Measurements from ENCODE around the gene B3GALNT2.

DNA sequence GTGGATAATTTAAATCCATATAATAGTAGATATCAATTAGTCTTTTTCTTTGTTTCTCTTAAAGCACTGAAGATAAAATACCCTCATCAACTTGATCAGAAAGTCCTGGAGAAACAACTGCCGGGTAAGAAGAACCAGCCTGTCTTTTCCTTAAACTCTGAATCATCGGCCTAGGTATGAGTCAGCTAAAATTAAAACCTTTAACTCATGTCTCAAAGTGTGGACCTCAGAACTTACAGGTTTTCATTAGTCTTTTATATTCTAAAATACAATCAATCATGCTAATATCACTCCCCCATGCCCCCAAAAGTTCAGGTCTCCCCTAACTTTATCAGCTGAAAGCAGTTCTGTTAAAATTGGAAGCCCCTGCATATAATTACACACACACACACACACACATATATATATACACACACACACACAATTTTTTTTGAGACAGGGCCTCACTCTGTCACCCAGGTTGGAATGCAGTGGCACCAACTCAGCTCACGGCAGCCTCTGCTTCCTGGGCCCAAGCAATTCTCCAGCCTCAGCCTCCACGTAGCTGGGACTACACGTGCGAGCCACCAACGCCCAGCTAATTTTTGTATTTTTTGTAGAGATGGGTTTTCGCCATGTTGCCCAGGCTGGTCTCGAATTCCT is 61.3 kb downstream of the B3GALNT2 start:
- TF ChIP-seq EP300 (IDR thresholded peaks at IDR 0.05; ENCODE audit: borderline replicate concordance in 1 of 2, low read depth in 2 of 2, low read length in 2 of 2) (no peak), YY1 (IDR thresholded peaks at IDR 0.05; ENCODE audit: low read depth, low read length) (no peak), POLR2AphosphoS5 (IDR thresholded peaks at IDR 0.05; ENCODE audit: low read depth, low read length) (no peak), PHF8 (conservative IDR thresholded peaks at IDR 0.05; ENCODE audit: low read depth, low read length) (no peak)

All from H1 (cell line).